Activated CD8-positive, alpha-beta memory T cell treated with anti-CD3 and anti-CD28 coated beads, Interleukin-2, amount 50 U/mL, for 1 hour (primary cell): ENCODE measurements around the gene YKT6.
A peak's percentile ranks its signal among the peaks of the same experiment; 100 is the strongest.
"Not testable (repeated sequence)": the region's sequence is repeated elsewhere in the genome, so short reads cannot be mapped to it uniquely, and the experiment has no call there.

ENCODE experiments used
- DNase-seq: peaks from one replicate; pipeline ENCODE4 v3.0.0-alpha.2; 2020; ENCODE audit errors: extremely low read depth

The YKT6 gene

DNA sequence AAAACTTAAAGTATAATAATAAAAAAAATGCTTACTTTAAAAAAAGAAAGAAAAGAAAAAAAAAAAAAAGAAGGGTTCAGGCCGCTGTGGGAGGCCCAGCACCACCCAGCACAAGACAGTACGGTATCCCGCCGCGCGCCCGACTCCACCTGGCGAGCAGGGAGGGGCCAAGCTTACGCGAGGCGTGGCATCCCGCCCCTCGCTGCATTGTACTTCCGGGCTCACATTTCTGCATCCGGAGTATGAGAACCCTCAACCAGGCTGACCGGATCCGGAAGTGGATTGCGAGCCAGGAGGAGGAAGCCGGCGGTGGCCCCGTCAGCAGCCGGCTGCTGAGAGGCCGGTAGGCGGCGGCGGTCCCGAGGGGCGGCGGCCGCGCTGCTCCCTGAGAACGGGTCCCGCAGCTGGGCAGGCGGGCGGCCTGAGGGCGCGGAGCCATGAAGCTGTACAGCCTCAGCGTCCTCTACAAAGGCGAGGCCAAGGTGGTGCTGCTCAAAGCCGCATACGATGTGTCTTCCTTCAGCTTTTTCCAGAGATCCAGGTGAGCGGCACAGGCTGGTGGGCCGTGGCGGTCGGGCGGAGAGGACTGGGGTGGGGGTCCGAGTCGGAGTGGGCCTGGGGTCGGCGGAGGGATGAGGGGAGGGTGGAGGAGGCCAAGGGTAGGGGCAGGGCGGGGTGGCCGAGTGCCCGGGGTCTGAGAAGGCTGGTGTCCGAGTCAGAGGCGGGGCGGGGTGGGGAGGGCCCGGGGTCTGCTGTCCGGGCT, at the start of gene YKT6:
YKT6 (plus strand) TSS at position 280 of the 763 bp plus-strand sequence; CDS start at position 438, 158 bp downstream.
- DNase-seq = peak; percentile 87

DNA sequence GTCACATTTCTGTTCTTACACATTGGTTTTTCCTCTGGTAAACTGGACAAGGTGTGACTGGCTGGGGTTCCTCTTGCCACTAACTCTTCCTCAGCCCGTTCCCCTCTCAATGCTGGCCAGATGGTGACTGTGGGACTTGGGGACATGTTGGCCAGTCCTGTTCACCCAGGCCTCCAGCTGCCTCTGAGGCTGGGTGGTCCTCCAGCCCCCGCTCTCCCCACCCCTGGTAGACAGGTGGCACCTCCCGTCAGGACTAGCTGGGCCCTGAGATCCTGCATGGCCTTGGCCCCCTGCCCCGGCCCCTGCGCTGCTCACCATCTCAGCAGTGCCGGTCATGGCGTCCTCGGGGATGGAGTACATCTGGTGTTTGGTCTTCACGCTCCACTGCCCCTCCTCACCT, 48.8 kb upstream of the YKT6 start:
- DNase-seq = no peak

DNA sequence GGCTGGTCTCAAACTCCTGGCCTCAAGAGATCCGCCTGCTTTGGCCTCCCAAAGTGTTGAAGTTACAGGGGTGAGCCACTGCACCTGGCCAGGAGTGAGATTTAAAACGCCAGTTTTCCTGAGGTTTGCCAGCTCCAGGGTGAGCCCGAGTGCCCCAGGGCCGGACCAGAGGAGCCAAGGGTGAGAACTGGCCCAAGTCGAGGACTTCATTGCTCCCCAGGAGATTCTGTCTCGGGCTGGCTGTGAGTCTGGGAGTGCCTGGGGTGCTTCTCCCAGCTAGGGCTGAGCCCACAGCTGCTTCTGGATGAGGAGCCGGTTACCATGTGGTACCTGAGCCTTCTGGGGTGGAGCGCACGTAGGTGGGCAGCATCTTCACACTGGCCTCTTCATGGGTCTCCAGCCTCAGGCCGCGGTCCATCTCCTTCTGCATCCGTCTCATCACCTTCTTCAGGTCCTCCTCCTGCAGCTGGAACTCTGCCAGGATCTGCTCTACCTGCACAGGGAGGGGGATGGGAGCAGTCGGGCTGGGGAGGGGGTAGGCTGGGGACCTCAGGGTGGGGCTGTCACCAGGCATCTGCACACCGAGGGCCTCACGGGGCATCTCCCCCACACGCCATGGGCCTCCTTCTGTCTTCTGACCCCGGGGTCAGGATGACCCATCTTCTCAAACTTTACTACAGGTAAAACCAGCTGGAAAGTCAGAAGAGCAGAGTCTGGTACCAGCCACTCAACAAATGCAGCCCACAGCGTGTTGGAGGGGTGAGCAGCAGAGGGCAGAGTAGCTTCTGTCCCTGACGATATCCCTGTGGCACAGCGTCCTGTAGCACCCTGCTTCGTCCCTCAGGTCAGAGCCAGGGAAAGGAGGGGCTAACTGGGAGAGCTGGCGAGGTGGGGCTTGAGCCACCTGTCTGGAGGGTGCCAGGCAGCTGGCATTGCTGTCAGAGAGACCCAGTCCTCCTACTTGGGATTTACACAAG, 47.5 kb upstream of the YKT6 start:
- no peak for DNase-seq

GRCh38 chr7:44153948-44154335, 46.8 kb upstream of the YKT6 start:
- DNase-seq = no peak

GRCh38 chr7:44154703-44155102, 46.1 kb upstream of the YKT6 start:
- DNase-seq = no peak

GRCh38 chr7:44155191-44156185, 45.3 kb upstream of the YKT6 start:
- DNase-seq = no peak

DNA sequence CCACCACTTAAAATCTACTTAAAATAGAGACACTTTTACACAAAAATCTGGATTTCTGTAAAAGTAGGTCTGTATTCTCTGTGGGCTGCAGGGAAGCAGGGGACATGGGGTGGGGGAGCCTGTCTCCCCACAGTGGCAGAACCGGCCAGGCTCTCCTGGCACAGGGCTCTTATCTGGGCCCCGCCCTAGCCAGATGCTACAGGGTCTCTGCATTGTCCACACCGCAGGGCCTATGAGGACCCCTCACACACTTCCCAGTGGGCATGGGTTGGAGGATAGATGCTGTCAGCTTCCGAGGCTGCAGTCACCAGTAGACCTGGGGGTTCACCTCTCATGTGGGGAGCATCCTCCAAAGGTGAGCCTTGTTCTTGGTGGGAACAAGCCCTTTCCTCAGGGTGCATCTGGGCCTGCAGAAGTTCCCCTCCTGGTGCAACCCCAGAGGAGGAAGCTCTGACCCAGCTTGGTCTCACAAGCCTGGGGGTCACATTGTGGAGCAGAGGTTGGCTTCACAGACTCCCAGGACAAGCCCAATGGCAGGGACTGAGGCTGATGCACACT, 44.2 kb upstream of the YKT6 start:
- no peak for DNase-seq

DNA sequence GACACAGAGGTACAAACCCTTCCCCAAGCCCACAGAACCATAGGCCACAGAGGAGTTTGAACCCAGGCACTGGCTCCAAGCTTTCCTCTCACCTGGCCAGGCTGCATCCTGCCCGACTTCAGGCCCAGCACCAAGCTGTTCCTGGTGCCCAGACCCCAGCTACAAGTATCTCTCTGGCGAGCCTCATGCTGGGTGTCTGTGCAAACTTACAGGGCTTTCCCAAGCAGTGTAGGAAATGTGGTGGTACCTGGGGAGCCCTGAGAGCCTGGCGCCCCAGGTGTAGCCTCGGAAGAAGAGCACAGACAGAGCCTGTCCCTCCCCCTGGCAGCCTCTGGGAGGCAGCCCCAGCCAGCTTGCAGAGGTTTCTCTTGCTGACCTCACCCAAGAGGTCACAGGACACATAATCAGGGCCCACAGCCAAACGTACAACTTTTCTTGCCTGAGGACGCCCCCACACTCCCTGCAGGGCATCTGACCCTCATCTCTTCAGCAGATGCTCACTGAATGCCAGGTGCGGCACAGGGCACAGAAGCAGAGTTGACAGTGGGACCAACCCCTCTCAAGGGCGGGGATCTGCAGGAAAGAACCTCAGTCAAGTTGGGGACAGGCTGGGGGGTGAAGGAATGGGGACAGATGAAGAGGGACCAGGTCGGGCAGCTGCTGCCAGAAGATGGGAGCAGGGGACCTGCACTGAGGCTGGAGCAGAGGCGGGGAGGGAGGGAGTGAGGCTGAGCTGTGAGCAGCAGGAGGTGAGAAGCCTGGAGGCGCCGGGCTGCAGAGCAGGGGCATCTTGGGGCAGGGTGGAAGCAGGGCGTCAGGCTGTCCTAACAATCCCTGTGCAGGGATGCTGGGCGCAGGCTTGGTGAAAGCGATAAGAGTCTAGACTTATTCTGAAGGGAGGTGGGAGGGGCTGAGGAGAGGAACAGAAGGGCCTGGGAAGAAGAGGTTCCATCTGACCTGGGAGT, 43.4 kb upstream of the YKT6 start:
- no peak for DNase-seq

DNA sequence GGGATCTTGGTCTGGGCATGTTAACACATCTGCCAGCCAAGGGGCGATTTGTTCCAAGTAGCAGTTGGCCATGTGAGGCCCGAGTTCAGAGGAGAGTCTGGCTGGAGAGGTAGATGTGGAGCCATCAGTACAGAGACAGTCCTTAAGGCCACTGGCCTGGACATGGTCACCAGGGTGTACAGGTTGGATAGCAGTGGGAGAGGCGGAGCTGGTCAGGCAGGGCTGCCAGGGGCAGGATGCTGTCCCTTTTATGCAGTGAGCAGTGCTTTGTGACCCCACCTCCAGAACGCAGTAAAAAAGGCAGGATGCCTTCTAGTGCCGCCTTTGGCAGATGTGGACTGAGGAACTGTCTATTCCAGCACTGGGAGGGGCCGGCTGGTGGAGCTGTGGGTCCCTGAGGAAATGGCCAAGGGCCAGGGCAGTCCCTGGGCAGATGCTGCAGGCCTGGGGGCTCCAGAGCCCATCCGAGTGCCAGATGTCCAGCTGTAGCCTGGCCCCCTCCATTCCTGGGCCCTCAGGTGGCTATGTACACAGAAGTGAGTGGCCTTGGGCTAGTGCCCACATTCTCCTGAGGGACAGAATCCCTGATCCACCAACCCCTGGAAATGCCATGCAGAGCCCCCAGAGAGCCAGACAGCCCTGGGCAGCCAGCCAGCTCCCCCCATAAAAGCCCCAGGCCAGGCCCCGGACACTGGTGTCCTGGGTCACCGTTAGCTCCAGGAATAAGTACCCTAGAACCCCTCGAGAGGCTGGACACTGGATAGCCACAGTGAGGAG, 42.5 kb upstream of the YKT6 start:
- no peak for DNase-seq

- DNase-seq = no peak
These were observed 41.7 kb upstream of the YKT6 start for GRCh38 chr7:44158873-44159631.

- DNase-seq = no peak
These were observed 40.8 kb upstream of the YKT6 start for GRCh38 chr7:44159824-44160630.

- DNase-seq = no peak
These were observed 39.4 kb upstream of the YKT6 start for GRCh38 chr7:44161371-44161770.

GRCh38 chr7:44162179-44162578, 38.6 kb upstream of the YKT6 start:
- DNase-seq = no peak

GRCh38 chr7:44162785-44163395, 37.9 kb upstream of the YKT6 start:
- DNase-seq = no peak

GRCh38 chr7:44163591-44163990, 37.2 kb upstream of the YKT6 start:
- no peak for DNase-seq

- DNase-seq = no peak
These were observed 32.9 kb upstream of the YKT6 start for GRCh38 chr7:44167920-44168319.

GRCh38 chr7:44171901-44172300, 28.9 kb upstream of the YKT6 start:
- DNase-seq = not testable (repeated sequence)
